Epidermal melanocyte (primary cell): Measurements from ENCODE around the gene BCR.

Experiments used
- DNase-seq: peaks from one replicate; pipeline ENCODE4 v3.0.0; 2011; ENCODE audit warnings: low spot score; ENCODE audit not compliant: insufficient read length

Gene BCR

GRCh38 chr22:23227380-23227779 is 47.1 kb downstream of the BCR start:
- DNase-seq, result no peak

GRCh38 chr22:23228503-23228902 is 48.2 kb downstream of the BCR start:
- no peak for DNase-seq

DNA sequence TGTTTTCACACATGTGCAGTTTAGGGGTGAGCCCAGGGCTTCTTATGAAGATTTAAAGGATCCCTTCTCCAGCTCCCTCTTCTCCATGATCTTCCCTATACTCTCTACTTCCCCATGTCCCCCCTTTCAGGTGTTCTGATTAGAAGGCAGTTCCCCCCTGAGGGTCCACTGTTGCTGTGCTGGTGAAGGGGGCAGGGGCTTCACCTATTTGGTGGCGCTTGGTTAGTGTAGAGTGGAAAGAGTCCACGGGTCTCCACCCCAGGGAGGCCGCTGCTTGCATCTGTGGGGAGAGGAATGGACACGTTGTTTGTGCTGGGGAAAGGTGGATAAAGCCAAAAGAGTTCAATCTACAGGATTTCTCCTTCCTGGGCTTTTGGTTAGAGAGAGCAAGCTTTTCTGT is 49.3 kb downstream of the BCR start:
- no peak for DNase-seq

- DNase-seq, result no peak
Observed at GRCh38 chr22:23230348-23231068, 50.2 kb downstream of the BCR start.

DNA sequence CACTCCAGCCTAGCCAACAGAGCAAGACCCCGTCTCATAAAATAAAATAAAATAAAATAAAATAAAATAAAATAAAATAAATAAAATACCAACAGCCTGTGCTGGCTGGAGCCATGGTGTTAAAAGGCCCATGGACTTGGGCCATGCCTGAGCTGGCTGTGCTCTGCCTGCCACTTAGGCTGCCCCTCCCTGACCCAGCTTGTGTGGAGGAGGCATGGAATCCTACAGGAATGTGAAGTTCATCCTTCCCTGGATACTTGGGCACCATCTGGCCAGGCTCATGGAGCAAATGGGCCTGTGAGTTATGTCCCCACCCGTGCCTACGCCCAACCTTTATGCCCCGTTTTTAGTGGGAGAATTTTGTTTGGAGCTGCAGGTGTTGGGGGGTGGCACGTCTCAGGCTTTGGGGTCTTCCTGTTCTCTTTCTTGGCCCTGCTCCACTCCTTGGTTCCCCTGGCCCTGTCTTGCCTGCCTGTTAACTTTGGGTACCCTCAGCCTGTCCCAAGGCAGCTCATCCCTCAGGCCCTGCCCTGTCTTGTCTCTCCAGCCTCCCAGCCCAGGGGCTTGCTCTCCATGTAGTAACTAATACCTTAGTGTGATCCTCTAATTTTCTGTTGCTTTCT is 51.3 kb downstream of the BCR start:
- DNase-seq, result no peak

- DNase-seq, result no peak
Observed at GRCh38 chr22:23232094-23232905, 52.0 kb downstream of the BCR start.

DNA sequence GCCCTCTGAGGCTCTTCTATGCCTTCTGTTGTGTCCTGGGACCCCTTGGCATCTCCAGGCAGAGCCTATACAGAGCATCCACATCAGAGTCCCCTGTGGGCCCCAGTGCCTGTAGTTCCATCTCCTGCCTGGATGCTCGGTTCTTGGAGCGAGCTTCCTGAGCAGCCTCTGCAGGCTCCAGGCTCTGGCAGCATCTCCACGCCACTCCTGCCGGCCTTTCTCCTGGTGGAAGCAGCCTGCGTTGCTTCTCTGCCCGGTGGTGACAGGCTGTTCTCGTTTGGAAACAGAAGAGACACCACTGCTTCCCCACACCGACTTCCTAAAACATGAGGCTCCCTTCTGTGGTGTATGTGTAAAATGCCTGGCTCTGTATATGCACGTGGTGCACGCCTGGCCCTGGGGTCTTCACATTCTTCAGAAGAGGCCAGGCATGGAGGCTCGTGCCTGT is 52.8 kb downstream of the BCR start:
- DNase-seq, result no peak

DNA sequence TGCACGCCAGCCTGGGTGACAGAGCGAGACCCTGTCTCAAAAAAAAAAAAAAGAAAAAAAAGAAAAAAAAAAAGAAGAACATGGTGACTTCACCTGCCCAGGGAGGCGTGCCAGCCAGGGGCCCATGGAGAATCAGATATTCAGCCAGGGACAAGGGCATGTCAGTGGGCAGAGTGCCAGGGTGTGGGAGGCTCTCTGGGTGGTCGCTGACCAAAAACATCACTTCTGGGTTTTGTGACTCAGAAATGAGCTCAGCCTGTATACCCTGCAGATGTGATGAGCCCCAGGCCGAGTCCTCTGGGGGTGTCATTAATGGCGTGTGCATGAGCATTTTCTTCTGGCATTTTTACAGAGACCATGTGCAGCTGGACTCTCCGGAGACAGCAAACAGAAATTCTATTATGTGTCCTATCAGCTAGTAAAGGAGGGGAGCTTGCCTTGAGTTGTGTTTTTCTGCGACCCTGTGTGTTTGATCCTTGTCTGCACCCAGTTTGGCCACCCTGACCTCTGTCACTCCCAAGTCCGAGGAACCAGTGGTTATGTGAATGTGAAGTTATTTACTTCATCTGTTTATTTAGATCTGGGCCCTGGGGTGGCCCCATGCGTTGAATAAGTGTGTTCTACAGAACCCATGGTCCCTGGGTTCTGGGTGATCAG is 53.6 kb downstream of the BCR start:
- DNase-seq, result no peak

DNA sequence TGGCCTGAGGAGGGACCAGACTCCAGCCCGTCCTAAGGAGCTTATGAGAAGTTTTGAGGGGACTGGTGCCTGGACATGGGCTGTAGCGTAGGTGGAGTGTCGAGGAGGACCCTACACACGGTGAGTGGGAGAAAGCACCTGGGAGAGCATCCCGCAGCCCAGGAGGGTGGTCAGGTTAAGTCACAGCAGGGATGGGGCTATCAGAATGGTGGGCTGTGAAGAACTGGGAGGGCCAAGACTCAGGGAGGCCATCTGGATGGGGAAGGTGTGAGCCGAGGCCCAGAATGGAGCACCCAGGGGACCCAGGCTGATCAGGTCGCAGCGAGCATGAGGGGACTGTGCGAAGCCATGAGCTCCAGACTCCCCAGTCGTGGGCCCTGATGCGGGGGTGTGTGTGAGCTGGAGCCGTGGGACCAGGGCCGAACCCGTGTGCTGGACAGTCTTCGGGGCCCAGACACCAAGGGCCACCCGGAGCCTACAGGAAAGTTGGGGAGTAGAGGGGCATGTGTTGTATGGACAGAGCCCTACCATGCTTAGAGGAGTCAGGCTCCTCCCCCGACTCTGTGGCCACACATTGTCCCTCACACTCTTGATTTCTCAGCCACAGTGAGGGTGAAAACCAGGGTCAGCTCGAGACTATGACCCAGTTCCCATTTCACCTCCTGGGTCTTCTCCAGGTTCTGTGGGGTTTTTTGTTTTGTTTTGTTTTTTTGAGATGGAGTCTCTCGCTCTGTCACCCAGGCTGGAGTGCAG is 54.3 kb downstream of the BCR start:
- DNase-seq, result no peak

DNA sequence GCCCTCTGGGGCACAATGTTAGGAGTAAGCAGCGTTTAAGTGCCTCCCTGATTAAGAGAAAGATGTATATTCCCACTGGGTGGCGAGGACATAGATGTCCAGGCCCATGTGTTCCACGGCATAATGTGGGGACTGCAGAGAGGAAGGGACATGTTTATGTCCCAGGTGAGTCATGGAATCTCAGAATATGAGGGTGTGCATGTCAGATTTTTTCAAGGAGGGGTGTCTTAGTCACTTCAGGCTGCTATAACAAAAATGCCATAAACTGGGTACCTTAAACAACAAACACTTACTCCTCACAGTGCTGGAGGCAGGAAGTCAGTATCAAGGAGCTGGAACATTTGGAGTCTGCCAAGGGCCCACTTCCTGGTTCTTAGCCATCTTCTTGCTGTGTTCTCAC is 55.1 kb downstream of the BCR start:
- DNase-seq, result no peak

DNA sequence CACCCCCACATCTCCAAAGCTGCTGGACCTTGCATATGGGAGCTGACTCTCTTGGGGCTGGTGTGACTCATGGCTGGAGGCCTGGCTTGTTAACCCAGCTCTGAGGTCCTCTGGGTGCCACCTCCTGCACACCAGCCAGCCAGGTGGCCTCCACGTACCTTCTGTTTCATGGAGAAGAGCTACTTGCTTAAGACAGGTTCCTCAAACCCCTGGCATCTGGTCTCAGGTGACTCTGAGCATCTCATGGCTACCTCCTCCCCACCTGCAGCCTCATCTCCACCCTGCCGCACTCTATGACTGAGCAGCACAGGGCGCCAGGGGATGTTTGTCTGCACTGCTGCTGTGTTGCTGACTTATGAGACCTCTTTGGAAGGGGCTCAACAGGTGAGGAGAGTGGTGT is 55.7 kb downstream of the BCR start:
- no peak for DNase-seq

GRCh38 chr22:23236440-23237184 is 56.3 kb downstream of the BCR start:
- DNase-seq, result no peak

- DNase-seq, result no peak
Observed at GRCh38 chr22:23237201-23237798, 57.0 kb downstream of the BCR start.

- DNase-seq, result no peak
Observed at GRCh38 chr22:23237841-23238240, 57.5 kb downstream of the BCR start.

GRCh38 chr22:23238707-23239106 is 58.4 kb downstream of the BCR start:
- DNase-seq, result no peak

- no peak for DNase-seq
Observed at GRCh38 chr22:23239429-23239828, 59.1 kb downstream of the BCR start.

- DNase-seq, result no peak
Observed at GRCh38 chr22:23240639-23241389, 60.5 kb downstream of the BCR start.

DNA sequence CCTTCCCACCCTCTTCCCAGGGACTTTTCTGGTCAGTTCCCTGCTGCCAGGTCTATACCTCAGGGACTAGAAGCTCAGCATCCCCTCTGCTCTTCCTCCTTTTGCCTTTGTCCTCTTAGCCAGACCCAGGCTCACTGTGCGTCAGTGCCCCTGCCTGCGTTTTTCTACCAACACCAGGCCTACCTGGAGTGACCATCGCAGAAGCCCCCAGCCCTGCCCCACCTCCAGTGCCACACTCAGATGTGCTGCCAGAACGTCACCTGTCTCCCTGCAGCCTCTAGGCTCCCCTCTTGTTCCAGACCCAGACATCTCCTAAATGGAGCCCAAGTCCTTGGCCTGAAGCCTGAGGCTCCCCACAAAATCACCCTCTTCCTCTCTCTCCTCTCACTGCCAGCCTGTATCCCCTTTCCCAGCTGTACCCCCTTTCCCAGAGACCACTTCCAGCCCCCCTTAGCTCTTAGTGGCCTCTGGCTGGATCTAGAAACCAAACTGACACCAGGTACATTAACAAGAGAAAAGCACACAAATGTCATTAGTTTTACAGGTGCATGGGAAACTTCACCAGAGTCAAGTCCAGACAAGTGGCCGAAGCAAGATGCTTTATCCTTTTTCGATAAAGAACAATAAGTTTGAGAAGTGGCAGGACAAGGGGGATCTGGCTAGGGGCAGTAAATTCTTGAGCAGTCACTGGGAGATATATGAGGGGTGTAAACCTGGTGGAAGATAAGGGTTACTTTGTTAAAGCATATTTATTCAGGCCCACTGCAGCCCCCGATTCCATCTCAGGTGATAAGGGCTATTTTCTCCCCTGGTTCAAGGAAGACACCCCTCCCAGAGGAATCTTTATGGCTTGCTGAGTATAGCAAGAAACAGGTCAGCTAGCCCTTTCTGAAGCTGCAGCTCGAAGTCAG is 61.5 kb downstream of the BCR start:
- DNase-seq, result no peak
